ENCODE data around the gene FBXO44. TPM values are rescaled to one million over a fixed set of nuclear protein-coding genes. Genes with fewer than 3 reads are reported as not detected.

Gene FBXO44
- total RNA-seq, 3 donors from 2014 or later = 6.5 to 19.1 (median 6.6) TPM

DNA sequence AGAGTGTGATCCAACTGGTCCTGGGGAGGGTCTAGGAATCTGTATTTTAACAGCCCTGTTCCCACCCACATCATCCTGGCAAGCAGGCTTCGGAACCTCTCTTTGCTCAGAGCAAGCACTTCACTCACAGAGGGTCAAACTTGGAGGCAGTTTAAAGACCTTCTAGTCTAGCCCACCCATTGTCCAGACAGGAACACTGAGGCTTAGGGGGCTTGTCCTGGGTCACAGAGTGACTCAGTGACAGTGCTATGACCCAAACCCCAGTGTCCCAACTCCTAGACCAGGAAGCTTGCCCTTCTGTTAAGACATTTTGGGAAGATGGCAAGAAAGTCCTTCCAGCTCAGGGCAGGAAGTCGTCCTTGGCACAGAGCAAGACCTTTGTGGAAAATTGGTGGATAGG lies 36.9 kb upstream of the FBXO44 start:
- ATAC-seq (no peak), DNase-seq (no peak)
- no peaks in the 10 kb centered on the region for H3K36me3 ChIP-seq (ENCODE audit: low read depth)
- no peaks in the 10 kb centered on the region for H3K9me3 ChIP-seq
- TF ChIP-seq, protein P1, sequence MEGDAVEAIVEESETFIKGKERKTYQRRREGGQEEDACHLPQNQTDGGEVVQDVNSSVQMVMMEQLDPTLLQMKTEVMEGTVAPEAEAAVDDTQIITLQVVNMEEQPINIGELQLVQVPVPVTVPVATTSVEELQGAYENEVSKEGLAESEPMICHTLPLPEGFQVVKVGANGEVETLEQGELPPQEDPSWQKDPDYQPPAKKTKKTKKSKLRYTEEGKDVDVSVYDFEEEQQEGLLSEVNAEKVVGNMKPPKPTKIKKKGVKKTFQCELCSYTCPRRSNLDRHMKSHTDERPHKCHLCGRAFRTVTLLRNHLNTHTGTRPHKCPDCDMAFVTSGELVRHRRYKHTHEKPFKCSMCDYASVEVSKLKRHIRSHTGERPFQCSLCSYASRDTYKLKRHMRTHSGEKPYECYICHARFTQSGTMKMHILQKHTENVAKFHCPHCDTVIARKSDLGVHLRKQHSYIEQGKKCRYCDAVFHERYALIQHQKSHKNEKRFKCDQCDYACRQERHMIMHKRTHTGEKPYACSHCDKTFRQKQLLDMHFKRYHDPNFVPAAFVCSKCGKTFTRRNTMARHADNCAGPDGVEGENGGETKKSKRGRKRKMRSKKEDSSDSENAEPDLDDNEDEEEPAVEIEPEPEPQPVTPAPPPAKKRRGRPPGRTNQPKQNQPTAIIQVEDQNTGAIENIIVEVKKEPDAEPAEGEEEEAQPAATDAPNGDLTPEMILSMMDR (IDR thresholded peaks at IDR 0.05) = no peak
- intact Hi-C loops (cut with DNase I, micrococcal nuclease) = no loop called here
- no peak overlapping the region for H3K4me3 ChIP-seq
- H3K4me1 ChIP-seq (ENCODE audit: low read depth) = no peaks in the 10 kb centered on the region

DNA sequence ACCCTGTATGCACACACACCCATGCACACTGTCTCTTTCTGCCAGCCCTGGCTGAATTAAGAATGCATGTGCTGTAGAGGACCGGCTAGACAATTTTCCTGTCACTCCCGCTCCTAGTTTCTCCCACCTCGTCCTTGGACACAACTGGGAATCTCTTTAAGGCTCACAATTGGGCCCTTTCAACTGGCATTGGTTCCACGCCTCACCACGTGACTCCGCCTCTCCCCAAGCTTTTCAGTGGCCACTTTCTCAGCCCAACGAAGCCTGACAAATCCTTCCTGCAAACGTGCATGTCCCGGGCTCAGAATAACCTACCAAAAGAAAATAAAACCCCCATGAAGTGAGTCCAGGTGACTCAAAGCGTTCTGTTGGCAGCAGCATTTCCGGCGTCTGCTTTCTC lies 34.3 kb upstream of the FBXO44 start:
- H3K4me1 ChIP-seq (ENCODE audit: low read depth) = no peaks in the 10 kb centered on the region
- TF ChIP-seq, protein P1 (IDR thresholded peaks at IDR 0.05) = no peak
- DNase-seq = no peak
- H3K36me3 ChIP-seq (ENCODE audit: low read depth) = no peaks in the 10 kb centered on the region
- ATAC-seq = no peak
- intact Hi-C loops (cut with DNase I, micrococcal nuclease) = no loop called here
- H3K9me3 ChIP-seq = no peaks in the 10 kb centered on the region
- no peak overlapping the region for H3K4me3 ChIP-seq

DNA sequence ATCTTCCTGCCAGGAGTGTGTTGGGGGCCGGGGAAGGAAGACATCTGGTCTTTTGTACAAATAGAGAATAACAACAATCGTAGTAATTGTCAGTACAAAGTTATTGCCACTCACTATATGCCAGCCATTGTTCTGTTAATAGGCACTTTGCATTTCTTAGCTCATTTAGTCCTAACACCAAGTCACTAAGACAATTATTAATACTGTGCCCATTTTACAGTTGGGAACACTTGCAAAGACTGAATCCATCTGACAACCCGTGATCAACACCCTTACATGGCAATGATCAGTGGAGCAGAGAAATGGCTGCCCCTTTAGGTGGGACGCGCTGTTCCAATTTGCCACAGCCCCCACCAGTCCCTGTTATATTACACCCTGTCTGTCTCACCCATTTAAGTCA lies 33.8 kb upstream of the FBXO44 start:
- no peak for DNase-seq
- TF ChIP-seq, protein P1 (IDR thresholded peaks at IDR 0.05) = no peak

DNA sequence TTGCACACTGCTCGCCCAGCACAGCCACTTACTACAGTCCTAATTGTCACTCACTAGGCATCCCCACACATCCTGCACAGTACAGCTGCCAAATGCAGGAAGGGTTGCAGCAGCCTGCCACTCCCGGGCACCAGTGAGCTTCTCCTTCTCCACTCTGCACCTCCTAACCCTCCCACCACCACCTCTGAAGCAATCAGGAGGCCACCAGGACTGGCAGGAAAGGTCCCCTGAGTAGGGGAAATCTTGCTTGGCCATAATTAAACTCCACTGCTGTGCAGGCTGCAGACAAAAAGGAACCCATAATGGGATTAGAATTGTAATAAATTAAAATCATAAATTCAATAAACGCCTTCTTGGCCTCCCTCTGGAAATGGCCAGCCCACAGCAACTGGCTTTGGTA lies 32.3 kb upstream of the FBXO44 start:
- intact Hi-C loops (cut with DNase I, micrococcal nuclease) = no loop called here
- TF ChIP-seq, protein P1 (IDR thresholded peaks at IDR 0.05) = no peak
- no peak overlapping the region for H3K4me3 ChIP-seq
- no peaks in the 10 kb centered on the region for H3K4me1 ChIP-seq (ENCODE audit: low read depth)
- H3K9me3 ChIP-seq = no peaks in the 10 kb centered on the region
- no peaks in the 10 kb centered on the region for H3K36me3 ChIP-seq (ENCODE audit: low read depth)
- ATAC-seq = no peak
- no peak for DNase-seq

More for the DNA sequence above, 33.8 kb upstream of the FBXO44 start:
- Histone ChIP-seq H3K4me3 (no peak overlapping the region), H3K9me3 (no peaks in the 10 kb centered on the region), H3K36me3 (ENCODE audit: low read depth) (no peaks in the 10 kb centered on the region), H3K4me1 (ENCODE audit: low read depth) (no peaks in the 10 kb centered on the region)
- no peak for ATAC-seq
- intact Hi-C loops (cut with DNase I, micrococcal nuclease) = no loop called here

DNA sequence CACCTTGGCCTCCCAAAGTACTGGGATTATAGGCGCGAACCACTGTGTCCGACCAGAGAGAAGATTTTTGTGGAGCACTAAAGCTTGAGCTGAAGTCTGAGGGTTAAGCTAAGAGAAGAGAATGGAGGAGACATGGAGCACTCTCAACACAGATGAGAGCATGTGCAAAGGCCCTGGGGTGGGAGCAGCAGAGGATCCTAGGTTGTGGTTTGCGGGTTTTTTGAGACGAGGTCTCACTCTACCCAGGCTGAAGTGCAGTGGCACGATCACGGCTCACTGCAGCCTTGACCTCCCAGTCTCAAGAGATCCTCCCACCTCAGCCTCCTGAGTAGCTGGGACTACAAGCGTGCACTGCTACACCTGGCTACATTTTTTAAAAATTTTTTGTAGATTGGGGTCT lies 31.0 kb upstream of the FBXO44 start:
- Histone ChIP-seq H3K4me3 (no peak overlapping the region), H3K4me1 (ENCODE audit: low read depth) (no peaks in the 10 kb centered on the region), H3K9me3 (no peaks in the 10 kb centered on the region), H3K36me3 (ENCODE audit: low read depth) (no peaks in the 10 kb centered on the region)
- DNase-seq = no peak
- TF ChIP-seq, protein P1 (IDR thresholded peaks at IDR 0.05) = no peak
- intact Hi-C loops (cut with DNase I, micrococcal nuclease) = no loop called here
- ATAC-seq = no peak

DNA sequence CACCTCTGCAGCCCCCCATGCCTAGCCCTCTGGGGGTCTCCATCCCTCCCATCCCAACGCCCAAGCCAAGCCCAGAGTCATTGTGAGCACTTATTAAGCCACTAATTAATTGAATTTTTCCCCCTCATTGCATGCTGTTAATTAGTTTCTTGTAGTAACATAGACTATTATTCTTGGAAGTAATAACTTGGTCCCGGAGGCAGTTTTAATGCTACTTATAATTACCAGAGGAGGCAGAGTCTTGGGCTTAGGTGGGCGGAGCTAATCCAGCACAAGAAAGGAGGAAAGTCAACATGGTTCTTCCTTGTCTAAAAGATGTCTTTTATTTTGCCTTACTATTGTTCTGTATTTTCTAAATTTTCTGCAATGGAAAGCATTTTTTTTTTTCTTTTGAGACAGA lies 28.1 kb upstream of the FBXO44 start:
- no peak for ATAC-seq
- DNase-seq = no peak
- Histone ChIP-seq H3K4me1 (ENCODE audit: low read depth) (no peaks in the 10 kb centered on the region), H3K36me3 (ENCODE audit: low read depth) (no peaks in the 10 kb centered on the region), H3K4me3 (no peak overlapping the region), H3K9me3 (no peaks in the 10 kb centered on the region)
- intact Hi-C loops (cut with DNase I, micrococcal nuclease) = no loop called here
- TF ChIP-seq, protein P1 (IDR thresholded peaks at IDR 0.05) = no peak

All from mucosa of descending colon (tissue), 3 donors.